HuH-7 (cell line): ENCODE measurements around the gene PHACTR1.
"Not testable (repeated sequence)": the region's sequence is repeated elsewhere in the genome, so short reads cannot be mapped to it uniquely, and the experiment has no call there.

Experiments
- DNase-seq: peaks from one replicate; pipeline ENCODE4 v3.0.0; 2011; ENCODE audit warnings: low spot score

Gene PHACTR1

DNA sequence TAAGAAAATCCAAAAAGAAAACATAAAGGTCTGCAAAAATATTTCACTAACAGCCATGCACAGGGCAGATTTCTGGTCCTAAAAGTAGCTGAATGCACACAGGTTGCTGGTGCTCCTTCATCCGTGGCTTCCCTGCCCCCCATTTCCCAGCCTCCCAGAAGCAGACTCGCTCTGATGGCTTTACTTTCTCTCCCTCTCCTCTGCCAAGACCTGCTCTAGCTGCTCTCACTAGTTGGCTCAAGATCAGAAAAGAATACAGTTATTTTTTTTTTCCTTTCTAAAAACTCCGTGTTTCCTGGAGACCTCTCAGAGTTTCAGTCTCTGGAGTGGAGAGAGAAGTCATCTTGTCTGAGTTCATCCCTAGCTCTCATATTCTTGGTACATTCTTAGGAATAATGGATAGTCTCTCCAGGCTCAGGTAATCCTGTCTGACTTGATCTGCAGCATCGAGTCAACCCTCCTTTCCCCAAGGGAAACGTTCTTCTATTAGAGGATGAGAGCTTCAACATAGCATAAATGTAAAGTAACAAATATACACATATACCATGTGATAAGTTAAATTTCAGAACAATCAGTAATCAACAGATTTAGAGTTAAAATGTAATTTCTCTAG lies 397.5 kb downstream of the PHACTR1 start:
- DNase-seq, result no peak

DNA sequence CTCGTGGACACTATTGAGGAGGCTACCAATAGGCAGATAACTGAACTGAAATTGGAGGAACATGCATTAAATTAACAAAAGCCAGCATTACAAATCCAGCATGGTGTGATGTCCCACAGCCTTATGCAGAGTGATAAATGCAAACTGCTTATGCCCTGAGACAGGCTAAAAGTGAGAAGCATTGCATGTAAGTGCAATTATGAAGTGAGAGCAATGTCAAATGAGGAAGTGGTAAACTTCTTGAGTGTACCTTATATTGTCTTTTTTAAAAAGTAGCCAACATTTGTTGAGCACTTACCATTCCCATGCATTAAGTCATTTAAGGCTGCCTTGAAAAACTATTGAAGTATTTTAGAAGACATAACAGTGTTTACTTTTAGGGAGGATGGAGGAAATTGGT lies 399.6 kb downstream of the PHACTR1 start:
- no peak for DNase-seq

DNA sequence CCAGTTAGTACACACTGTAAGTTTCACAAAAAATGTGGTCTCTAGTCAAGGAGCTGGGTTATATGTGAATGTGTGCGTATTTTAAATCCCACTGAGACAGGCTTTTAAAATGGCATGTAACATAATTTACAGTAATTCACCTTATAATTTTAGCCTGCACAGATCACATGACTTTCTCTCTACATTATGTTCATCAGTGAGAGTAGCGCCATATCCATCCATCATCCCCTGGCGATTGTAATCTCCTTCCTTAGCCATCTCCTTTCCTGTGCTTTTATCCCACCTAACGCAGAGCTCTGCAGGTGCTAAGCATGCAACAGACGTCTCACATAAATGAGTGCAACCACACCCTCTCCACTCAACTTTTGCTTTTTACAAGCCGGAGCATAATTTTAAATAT lies 401.0 kb downstream of the PHACTR1 start:
- no peak for DNase-seq

DNA sequence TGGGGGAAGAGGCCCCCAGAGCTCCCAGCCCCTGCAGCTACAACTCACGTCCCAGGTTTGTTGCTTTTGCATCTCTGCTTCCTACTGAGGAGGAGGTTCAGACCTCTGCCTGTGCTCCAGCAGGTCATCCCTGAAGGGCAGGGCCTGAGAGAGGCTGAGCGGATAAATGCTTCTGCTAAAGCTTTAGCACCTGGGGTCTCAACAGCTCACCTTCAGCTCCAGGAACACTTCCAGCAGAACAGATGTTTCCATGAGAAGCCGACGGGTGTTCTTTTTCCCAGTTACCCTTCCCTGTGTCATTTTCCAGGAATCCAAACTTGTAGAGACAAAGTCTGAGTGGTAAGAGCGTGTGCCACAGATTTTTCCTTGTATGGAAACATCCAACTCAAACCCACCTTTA lies 403.0 kb downstream of the PHACTR1 start:
- DNase-seq, result no peak

GRCh38 chr6:13120483-13121482 lies 404.2 kb downstream of the PHACTR1 start:
- DNase-seq, result no peak

DNA sequence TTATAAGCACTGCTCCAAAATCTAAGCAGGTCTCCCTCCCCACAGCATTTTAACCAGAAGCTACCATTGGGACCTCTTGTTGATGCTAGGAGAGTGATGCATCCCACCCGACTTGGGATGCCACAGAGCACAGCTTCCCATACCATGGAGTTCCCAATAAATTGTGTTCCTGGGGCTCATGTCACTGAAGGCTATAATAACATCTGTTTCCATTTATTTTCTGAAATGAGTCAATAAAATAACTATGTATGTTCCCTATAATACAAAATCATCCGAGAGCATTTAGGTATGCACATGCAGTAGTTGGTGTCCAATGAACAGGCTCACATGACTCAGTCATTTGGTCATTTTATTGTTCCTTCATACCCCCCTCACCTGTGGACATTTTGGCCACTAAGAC lies 407.6 kb downstream of the PHACTR1 start:
- DNase-seq, result no peak

DNA sequence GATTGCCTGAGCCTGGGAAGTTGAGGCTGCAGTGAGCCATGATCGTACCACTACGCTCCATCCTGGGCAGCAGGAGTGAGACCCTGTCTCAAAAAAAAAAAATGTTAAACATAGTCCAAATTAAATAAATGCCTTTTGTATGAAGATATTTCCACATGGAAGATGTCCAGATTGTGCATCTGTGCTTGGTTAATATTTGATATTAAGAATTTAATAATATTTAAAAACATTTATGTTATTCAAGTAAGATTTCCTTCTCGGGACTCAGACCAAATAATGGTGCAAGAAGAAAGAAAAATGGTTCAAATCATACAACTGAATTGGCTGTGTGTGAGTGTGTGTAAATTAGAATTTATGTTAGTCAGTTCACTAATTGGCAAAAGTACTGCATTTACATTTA lies 409.3 kb downstream of the PHACTR1 start:
- DNase-seq, result no peak

DNA sequence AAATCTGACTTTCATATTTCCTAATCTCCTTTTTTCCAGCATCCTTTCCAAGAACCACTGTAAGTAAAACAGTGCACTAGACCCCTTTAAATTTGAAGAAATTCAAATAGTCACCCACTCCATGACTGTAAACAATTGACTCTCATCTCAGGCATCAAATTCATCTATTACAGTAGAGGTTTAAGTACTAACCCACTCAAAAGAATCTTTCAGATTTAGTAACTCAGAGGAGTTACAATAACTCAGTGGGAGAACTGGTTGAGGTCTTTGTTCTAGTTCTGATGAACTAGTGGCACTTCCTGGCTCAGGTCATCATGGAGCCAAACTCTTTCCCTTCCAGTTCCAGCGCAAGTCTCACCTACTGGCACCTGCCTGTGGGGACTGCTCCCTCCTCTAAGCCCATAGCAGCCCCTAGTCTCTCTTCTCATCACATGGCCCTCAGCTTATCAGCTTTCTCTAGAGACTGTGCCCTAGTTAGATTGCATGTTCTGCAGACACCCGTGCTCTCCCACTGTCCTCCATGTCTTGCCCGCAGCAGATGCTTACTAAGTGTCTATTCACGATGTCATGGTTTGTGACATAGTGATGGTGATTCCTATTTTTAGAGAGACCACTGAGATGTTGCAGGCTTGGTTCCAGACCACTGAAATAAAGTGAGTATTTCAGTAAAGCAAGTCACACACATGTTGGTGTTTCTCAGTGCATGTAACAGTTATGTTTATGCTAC lies 415.5 kb downstream of the PHACTR1 start:
- no peak for DNase-seq

DNA sequence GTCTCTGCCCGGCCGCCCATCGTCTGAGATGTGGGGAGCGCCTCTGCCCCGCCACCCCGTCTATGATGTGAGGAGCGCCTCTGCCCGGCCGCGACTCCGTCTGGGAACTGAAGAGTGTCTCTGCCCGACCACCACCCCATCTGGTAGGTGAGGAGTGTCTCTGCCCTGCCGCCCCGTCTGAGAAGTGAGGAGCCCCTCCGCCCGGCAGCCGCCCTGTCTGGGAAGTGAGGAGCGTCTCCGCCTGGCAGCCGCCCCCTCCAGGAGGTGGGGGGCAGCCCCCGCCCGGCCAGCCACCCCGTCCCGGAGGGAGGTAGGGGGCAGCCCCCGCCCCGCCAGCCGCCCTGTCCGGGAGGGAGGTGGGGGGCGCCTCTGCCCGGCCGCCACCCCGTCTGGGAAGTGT lies 417.3 kb downstream of the PHACTR1 start:
- not testable (repeated sequence) for DNase-seq

DNA sequence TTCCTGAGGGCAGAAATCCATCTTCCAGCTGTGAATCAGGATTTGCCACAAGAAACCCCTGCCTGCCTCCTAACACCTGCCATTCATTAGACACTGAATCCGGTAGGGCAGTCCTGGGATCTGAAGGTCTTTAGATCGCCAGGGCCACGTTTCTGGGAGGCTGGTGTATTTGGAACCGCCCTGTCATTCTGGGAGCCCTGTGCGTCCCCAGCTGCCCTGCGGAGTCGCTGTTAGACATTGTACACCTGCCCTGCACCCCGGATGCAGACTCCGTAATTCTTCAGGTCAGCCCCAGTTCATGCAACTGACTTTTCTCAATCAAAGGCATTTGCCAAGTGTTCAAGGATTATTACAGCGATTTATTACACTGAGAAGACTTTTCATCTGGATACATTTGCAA lies 418.6 kb downstream of the PHACTR1 start:
- DNase-seq, result no peak

GRCh38 chr6:13139119-13139518 lies 422.6 kb downstream of the PHACTR1 start:
- no peak for DNase-seq

- no peak for DNase-seq
Observed at GRCh38 chr6:13140980-13141379, 424.4 kb downstream of the PHACTR1 start.

DNA sequence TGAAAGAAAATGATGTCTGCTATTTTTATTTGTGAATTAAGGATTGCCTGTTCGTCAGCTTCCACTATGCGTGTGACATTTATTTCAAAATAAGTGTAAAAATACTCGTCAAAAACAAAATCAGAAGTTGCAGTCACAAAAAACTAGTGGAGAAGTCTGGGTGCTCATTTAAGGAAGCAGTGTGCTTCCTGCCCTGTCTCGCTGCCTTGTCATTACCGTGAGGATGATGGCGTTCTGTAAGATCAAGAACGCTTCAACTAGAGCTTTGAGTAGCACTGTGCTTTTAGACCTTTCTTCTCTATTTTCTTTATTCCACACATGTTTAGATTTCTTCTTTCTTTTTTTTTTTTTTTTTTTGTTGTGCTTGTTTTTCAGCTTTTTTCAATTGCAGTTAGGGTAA lies 424.8 kb downstream of the PHACTR1 start:
- DNase-seq, result no peak

DNA sequence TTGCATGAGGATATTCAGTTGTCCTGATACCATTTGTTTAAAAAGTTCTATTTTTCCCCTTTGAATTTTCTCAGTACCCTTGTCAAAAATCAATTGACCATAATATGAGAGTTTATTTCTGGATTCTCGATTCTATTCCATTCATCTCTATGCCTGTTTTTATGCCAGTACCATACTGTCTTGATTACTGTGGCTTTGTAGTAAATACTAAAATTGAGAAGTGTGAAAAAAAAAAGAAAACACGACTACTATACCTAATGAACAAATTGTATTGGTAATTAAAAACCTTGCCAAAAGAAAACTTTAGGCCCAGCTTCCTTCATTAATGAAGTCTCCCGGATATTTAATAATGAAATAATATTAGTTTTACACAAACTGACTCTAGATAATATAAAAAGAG lies 426.0 kb downstream of the PHACTR1 start:
- no peak for DNase-seq

DNA sequence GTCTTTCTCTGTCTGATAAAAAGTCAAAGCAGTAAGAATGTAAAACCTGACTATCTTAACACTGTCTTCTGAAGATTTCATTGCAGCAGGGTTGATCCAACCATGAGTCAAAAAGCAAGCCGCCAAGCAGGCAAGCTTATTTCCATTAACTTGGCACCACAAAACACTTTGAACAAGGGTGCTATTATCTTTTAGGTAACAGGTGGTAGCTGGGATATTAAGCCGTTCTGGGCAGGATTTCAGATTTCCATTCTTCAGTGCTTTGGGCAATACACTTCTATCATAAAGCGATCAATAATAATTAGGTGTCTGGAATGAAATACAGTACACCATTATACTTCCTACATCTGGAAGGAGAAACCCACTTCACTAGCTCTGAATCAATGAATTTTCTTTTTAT lies 429.9 kb downstream of the PHACTR1 start:
- DNase-seq, result no peak

- DNase-seq, result no peak
Observed at GRCh38 chr6:13147376-13147775, 430.8 kb downstream of the PHACTR1 start.

- DNase-seq, result no peak
Observed at GRCh38 chr6:13147782-13148181, 431.2 kb downstream of the PHACTR1 start.

DNA sequence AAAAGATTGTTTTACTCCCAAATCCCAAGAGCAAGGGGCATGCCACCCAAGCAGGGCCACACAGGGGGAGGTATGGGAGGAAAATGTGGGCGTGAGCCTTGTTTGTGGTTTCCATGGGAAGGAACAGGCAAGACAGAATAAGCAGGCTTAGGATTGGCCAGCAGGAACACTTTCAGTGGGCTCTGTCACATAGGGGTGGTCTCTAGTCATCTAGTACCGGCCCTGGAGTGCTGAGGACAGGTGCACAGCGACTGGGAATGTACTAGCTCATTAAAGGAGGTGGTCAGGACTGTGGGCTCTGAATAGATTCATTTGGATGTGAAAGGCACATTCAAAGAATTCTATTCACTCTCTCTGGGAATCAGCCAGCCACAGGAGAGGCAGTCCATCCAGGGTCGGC lies 436.2 kb downstream of the PHACTR1 start:
- no peak for DNase-seq

DNA sequence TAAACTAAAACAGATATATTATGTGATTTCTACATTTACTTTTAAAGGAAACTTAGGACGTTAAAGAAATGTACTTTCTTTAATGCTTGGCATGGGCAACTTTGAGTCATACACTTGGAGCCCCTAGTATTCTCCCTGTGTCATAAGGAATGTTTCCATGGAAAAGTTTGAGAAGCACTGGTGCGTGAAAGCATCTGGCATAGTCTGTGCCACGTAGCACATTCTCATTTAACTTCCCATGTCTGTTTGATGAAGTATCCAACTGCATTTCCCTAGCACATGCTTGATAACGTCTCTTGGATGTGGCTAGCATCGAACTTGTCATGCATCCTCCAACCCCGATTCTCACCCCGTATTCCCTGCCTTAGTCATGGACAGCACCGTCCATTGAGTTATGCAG lies 439.8 kb downstream of the PHACTR1 start:
- DNase-seq, result no peak

- DNase-seq, result no peak
Observed at GRCh38 chr6:13157293-13157692, 440.7 kb downstream of the PHACTR1 start.

DNA sequence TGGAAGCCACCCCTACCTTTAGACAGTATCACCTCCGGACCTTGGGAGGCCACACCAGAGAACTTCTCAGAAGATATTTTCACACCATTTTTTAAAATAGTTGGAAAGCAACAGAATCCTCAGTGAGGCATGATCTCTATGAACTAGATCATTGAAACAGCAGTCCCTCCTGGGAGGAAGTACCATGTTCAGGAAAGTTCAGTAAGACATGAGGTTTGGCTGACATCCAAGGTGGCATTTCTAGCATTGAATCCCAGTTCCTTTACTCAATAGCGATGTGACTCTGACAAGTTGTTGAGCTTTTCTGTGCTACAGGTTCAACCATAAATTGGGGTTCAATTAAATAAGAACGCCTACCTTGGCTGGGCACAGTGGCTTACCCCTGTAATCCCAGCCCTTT lies 442.7 kb downstream of the PHACTR1 start:
- DNase-seq, result no peak

DNA sequence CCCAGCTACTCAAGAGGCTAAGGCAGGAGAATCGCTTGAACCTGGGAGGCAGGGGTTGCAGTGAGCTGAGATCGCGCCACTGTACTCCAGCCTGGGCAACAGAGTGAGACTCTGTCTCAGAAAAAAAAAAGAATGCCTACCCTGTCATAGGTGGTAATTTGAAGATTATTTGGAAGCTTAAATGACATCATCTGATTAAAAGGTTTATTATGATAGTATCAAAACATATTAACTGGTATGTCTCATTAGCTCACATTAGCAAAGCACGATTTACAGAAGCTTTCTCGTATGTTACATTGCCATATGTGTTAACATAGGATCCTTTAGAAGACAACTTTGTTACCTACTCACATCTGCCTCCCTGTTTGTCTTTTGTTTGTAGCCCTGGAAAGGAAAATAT lies 443.3 kb downstream of the PHACTR1 start:
- not testable (repeated sequence) for DNase-seq
